ENCODE measurements around the gene ANKLE1. TPM values are rescaled to one million over a fixed set of nuclear protein-coding genes. Genes with fewer than 3 reads are reported as not detected.

The ANKLE1 gene, protein sequence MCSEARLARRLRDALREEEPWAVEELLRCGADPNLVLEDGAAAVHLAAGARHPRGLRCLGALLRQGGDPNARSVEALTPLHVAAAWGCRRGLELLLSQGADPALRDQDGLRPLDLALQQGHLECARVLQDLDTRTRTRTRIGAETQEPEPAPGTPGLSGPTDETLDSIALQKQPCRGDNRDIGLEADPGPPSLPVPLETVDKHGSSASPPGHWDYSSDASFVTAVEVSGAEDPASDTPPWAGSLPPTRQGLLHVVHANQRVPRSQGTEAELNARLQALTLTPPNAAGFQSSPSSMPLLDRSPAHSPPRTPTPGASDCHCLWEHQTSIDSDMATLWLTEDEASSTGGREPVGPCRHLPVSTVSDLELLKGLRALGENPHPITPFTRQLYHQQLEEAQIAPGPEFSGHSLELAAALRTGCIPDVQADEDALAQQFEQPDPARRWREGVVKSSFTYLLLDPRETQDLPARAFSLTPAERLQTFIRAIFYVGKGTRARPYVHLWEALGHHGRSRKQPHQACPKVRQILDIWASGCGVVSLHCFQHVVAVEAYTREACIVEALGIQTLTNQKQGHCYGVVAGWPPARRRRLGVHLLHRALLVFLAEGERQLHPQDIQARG
- 5.1 and 6.9 TPM in 2 replicates for total RNA-seq (2014; rRNA removed; shearing (Covaris generic))

DNA sequence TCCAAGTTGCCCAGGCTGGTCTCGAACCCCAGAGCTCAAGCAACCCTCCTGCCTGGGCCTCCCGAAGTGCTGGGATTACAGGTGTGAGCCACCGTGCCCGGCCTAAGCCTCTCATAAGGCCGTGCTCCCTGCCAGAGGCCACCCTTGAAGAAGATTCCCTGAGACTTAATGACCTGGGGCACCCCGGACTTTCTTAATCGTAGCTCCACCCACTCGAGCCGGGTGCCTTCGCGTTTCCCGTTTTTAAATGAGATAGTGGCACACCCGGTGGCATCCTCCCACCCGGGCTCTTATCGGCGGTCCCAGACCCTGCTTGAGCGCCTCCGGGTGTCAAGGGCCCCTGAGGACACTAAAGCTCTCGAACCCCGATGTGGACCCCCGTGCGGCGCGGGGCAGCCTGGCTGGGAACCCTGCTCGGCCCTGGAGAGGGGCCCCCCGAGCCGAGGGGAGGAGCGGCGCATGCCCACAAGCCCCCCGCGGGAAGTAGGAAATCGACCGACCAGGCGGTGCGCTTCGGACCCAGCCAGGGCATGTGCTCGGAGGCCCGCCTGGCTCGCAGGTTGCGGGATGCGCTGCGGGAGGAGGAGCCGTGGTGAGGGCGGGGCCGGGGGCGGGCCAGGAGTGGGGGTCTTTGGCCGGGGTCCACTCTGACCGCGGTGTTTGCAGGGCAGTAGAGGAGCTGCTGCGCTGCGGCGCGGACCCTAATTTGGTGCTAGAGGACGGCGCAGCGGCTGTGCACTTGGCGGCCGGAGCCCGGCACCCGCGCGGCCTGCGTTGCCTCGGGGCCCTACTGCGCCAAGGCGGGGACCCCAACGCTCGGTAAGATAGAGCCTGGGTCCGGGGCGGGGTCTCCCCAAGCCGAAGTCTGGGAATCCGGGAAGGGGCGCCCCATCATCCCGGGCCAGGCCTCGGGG is at the start of gene ANKLE1:
Gene ANKLE1 (plus strand): TSS at position 511 of the 914 bp plus-strand sequence. CDS start 20 bp downstream, at position 531.

DNA sequence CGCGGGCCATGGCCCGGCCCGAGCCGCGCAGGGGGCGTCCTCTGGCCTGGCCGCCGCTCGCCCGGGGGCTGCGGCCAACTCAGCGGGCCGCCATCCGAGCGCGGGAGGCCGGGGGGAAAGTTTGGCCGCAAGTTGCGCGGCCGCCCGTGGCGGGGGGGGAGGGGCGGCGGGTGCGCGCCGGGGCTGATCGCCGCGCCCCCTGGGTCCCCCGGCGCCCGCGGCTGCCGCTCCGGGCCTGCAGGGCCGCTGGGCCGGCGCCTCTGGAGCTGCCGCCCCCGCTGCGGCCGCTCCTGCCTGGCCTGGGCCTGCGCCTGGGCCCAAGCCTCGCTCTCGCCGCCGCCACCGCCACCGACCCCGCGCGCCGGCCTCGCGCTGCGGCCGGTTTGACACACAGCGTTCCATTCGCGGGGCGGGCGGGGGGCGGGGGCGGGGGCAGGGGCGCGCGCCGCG is 36.1 kb upstream of the ANKLE1 start, which contains the start of gene NR2F6:
Gene NR2F6 (minus strand): TSS at position 385 of the 450 bp plus-strand sequence. CDS start 699 bp downstream, outside the sequence.

DNA sequence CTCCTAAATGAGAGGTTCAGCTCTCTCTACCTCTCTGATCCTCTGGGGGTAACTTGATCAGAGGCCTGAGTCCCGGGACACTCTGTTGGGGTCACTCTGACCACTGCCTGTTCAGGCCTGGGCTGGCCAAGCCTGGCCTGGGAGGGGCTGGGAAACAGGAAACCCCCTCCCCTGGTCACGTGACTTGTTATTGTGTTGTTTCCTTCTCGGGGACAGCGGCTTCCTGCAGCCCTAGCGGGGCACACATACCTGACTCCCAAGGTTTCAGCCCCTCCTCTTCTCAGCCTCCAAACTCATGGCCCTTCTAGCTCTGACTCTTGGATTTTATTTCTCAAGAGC is 17.1 kb upstream of the ANKLE1 start, which contains the start of gene USHBP1:
Gene USHBP1 (minus strand): TSS at position 105 of the 339 bp plus-strand sequence. CDS start 446 bp downstream, outside the sequence.

DNA sequence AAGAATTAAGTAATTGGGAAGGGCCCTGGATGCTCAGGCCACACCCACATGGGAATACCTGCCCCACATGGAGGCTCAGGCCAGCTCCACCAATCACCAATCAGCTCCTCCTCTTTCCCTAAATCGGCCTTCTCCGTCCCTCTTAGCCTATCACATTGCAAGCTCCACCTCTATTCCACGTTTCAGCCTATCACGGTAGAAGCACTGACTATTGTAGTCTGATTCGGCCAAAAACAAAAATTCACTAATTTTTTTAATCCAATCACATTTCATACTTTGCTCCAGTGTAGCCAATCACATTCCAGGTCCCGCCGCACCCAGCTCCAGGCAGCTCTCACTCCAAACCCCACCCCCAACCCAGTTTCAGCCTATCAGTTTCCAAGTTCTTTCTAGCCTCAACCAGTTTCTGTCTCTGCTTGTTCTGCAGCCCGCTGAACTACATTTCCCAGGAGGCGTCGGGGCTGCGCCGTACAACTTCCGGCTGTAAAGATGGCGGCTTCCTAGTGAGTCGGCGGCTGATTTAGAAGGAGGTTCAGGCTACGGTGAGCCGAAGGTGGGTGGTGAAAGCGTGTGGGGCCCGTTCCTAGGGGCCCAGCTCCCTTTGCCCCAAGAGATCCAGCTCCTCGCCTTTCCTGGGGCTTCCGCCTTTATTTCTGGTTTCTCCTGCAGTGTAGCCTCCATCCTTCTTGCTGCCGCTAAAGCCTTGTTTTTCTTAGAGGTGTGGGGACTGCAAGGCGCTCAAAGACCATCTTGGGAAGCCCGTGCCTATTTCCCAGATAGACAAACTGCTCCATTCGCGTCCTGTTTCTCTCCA is 14.5 kb upstream of the ANKLE1 start, which contains the start of gene BABAM1:
Gene BABAM1 (plus strand): TSS at position 469 of the 814 bp plus-strand sequence. CDS start 1,364 bp downstream, outside the sequence.

DNA sequence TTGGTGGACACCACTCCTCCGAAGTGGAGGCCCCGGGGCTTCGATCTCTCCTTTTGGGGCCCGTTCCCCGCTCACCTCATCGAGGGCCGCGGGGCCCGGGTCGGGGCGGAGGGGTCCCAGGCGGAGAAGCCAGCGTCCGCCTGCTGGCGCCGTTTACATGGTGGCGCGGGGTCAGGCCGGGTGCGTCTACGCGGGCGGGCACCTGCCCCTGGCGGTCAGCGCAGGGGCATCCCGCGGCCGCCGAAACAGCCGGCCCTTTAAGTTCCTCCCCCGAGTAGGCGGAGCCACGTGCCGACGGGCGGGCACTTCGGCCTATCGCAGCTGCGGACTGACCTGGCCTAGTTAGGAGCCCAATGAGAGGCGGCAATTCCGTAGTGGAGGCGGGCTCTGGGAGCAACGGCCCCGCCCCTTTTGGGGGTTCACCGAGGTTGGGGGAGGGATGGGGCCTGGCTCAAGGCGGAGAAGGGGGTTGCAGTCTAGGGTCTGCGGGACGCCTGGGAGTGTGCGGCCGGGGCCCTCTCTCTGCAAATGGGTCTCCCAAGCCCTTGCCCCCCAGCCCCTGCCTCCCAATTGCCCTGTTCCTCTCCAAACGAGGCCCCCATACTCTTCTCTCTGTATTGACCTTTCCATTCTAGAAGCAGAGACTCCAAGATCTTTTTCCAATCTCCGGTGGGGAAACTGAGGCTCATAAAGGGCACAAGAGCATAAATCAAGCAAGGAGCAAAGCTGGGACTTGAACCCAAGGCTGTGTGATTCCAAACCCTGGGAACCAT is 21.7 kb downstream of the ANKLE1 start, which contains the start of gene ABHD8:
Gene ABHD8 (minus strand): TSS at position 259 of the 773 bp plus-strand sequence. CDS start 1,809 bp downstream, outside the sequence.

DNA sequence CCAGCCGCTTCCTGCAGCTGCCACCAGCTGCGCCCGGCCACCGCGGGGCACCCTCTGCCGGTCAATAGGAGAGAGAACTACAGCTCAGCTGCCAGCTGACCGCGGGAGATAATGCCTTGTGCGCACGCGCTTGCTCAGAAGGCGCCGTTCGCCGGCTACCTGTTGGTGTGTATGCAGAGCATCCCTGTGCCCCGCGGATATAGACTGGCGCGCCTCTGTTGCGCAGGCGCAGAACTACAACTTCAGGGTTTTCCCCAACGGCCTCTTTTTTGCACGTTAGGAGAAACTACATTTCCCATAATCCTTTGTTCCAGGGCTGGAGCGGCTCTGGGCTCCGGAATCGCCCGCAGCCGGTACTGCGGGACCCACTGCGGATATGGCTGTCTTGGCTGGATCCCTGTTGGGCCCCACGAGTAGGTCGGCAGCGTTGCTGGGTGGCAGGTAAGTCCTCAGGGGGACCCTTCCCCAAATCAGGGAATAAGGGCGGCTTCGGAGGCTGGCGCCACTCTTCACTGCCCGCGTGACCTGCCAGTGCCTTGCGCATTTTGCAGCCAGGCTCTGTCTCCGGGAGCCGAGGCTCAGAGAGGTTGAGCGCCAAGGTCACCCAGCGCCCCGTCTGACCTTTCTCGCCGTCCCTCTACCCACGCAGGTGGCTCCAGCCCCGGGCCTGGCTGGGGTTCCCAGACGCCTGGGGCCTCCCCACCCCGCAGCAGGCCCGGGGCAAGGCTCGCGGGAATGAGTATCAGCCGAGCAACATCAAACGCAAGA is 24.0 kb downstream of the ANKLE1 start, which contains the start of gene MRPL34:
Gene MRPL34 (plus strand): TSS at position 356 of the 768 bp plus-strand sequence. CDS start 21 bp downstream, at position 377.

DNA sequence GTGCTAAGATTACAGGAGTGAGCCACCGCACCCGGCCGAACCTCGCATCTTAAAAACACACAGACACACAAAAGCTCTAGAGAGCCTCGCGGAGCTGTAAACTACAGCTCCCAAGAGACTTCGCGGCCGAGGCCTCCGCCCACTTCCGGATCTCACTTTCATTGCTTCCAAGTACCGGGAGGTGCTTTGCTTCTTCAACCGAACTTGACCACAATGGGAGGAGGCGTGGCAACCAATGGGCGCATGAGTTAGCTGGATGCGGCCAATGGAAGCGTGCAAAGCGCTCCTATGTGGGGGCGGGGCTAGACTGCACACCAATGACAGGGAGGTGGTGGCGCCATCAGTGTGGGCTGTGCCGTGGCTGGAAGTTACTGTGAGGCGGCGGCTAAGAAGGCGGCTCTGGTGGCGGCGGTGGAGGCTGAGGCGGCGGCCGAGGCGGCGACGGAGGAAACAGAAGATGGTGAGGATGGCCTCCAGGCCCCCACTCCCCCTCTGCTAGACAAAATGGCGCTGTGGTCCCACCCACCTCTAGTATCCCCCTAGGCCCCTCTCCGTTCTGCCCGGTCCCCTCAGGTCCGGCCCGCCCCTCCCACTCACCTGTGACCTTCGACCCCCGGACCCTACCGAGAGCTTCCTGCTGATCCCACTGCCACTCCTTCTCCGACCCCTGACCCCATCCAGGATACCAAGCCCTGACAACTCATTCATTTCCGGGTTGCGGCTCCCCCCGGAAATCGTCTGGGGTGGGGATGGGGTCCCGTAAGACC is 27.7 kb downstream of the ANKLE1 start, which contains the start of gene DDA1:
Gene DDA1 (plus strand): TSS at position 366 of the 767 bp plus-strand sequence. CDS start 92 bp downstream, at position 458.

DNA sequence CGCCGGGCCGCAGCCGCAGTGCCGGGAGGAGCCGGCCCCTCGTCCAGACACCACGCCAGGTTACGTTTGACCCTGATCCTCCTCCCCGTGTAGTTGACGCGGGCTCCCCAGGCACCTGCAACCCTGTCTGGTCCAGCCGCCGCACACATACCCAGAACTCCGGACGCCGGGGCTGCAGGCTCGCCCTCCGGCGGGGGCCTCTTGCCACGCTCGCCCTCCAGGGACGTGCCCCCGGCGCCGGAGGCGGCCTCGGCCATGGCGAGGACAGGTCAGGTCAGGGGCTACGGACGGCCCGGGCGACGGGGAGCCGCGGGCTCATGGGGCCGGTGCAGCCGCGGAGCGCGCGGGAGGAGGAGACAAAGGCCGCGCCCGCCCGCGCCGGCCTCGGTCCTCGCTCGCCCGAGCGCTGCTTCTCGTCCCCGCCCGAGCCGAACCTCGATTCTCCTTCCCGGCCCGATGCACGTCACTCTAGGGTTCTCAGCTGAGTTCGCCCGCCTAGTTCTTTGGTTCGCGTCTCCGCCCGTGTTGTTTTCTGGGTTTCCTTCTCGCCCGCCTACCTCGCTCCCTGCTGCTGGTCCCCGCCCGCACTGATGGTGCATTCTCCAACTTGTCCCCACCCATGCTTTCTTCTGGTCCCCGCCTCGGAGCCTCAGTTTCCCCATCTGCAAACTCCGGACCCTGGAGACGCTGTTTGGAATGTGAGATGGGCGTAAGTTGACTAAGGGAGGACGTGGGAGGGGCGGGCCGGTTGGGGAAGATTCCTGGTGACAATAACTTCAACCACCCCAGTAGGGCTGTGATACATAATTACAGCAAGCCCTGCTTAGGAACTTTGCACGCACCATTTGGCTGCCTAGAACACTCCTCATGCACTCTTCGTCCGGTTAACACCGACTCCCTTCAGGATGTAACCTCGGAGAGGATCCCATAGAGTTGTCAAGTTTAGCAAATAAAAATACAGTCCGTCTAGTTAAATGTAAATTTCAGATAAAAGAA is 53.0 kb downstream of the ANKLE1 start, which contains the start of gene ANO8:
Gene ANO8 (minus strand): TSS at position 442 of the 996 bp plus-strand sequence. CDS start 185 bp downstream, at position 257.

Other genes starting within 250 kb of the ANKLE1 start
- gene HAUS8, start 206.4 kb upstream of the ANKLE1 start, total RNA-seq (2014; rRNA removed; shearing (Covaris generic)), result 13.5 and 17.9 TPM in 2 replicates
- gene MYO9B, start 206.1 kb upstream of the ANKLE1 start, total RNA-seq (2014; rRNA removed; shearing (Covaris generic)), result 64.2 and 64.8 TPM in 2 replicates
- 137 and 146 TPM in 2 replicates for gene USE1, start 66.5 kb upstream of the ANKLE1 start, total RNA-seq (2014; rRNA removed; shearing (Covaris generic))
- gene OCEL1, start 55.7 kb upstream of the ANKLE1 start, total RNA-seq (2014; rRNA removed; shearing (Covaris generic)), result 9.6 and 10.5 TPM in 2 replicates
- gene NR2F6, start 36.0 kb upstream of the ANKLE1 start, total RNA-seq (2014; rRNA removed; shearing (Covaris generic)), result 87.1 and 107 TPM in 2 replicates
- gene USHBP1, start 17.2 kb upstream of the ANKLE1 start, total RNA-seq (2014; rRNA removed; shearing (Covaris generic)), result not detected in 2 replicates
- gene BABAM1, start 14.5 kb upstream of the ANKLE1 start, total RNA-seq (2014; rRNA removed; shearing (Covaris generic)), result 231 and 246 TPM in 2 replicates
- 21.3 and 22.6 TPM in 2 replicates for gene ABHD8, start 21.5 kb downstream of the ANKLE1 start, total RNA-seq (2014; rRNA removed; shearing (Covaris generic))
- gene MRPL34, start 24.0 kb downstream of the ANKLE1 start, total RNA-seq (2014; rRNA removed; shearing (Covaris generic)), result 123 and 159 TPM in 2 replicates
- 80.6 and 111 TPM in 2 replicates for gene DDA1, start 27.7 kb downstream of the ANKLE1 start, total RNA-seq (2014; rRNA removed; shearing (Covaris generic))
- gene ANO8, start 53.0 kb downstream of the ANKLE1 start, total RNA-seq (2014; rRNA removed; shearing (Covaris generic)), result 7.4 and 7.7 TPM in 2 replicates
- gene GTPBP3, start 55.7 kb downstream of the ANKLE1 start, total RNA-seq (2014; rRNA removed; shearing (Covaris generic)), result 62.5 and 86.8 TPM in 2 replicates
- 0.11 TPM in 1 of 2 replicates, not detected in the other for gene PLVAP, start 95.4 kb downstream of the ANKLE1 start, total RNA-seq (2014; rRNA removed; shearing (Covaris generic))
- not detected in 2 replicates for gene CCDC194, start 112.3 kb downstream of the ANKLE1 start, total RNA-seq (2014; rRNA removed; shearing (Covaris generic))
- gene BST2, start 123.7 kb downstream of the ANKLE1 start, total RNA-seq (2014; rRNA removed; shearing (Covaris generic)), result 1.3 and 4.5 TPM in 2 replicates
- 114 and 143 TPM in 2 replicates for gene MVB12A, start 138.1 kb downstream of the ANKLE1 start, total RNA-seq (2014; rRNA removed; shearing (Covaris generic))
- gene TMEM221, start 166.8 kb downstream of the ANKLE1 start, total RNA-seq (2014; rRNA removed; shearing (Covaris generic)), result 0.05 TPM in 1 of 2 replicates, not detected in the other
- not detected in 2 replicates for gene NXNL1, start 179.0 kb downstream of the ANKLE1 start, total RNA-seq (2014; rRNA removed; shearing (Covaris generic))
- 28.9 and 32.2 TPM in 2 replicates for gene SLC27A1, start 188.6 kb downstream of the ANKLE1 start, total RNA-seq (2014; rRNA removed; shearing (Covaris generic))
- 84.4 and 113 TPM in 2 replicates for gene PGLS, start 229.7 kb downstream of the ANKLE1 start, total RNA-seq (2014; rRNA removed; shearing (Covaris generic))

All from A375 (cell line).